Measurements from ENCODE around the gene RPLP2. TPM values are rescaled to one million over a fixed set of nuclear protein-coding genes. Genes with fewer than 3 reads are reported as not detected.
A peak's percentile ranks its signal among the peaks of the same experiment; 100 is the strongest.

RPLP2 gene
- total and polyA plus RNA-seq, 8 donors, result 360 to 5,956 (median 985) TPM

DNA sequence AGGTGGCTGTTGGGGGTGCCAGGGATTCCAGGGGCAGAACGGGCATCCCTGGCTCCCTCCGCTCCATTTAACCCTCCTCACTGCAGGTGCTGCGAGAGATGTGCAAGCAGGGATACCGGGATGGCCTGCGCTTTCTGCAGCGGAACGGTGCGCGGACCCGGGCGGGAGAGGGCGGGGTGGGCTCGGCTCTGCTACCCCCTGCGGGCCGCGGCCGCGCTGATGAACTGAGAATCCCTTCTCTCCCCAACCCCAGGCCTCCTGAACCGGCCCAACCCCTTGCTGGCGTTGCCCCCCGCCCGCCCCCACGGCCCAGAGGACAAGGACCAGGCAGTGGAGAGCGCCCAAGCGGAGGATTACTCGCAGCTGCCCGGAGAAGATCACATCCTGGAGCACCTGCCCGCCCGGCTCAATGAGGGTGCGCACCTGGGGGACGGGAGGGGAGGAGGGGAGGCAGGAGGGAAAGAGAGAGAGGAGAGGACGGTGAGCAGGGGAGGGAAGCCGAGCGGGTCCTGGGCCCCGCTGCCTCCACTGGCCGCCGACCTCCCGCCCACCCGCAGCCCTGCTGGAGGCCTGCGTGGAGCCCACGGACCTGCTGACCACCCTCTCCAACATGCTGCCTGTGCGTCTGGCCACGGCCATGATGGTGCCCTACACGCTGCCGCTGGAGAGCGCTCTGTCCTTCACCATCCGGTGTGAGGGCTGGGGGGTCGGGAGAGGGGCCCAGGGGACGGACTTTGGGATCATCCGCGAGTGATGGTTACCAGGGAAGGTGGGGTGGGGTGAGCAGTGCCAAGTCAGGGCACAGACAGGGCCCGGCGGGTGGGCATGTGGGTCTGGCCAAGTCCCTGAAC, 13.9 kb downstream of the RPLP2 start:
- no peaks in the 10 kb centered on the region for H3K9me3 ChIP-seq
- peaks cover 32 to 44% (median 43%) of the 10 kb centered on the region in 4 donors for H3K36me3 ChIP-seq
- H3K27ac ChIP-seq, result peak overlapping the region; percentile 89 to 96 (median 94)
- TF ChIP-seq, protein P1, sequence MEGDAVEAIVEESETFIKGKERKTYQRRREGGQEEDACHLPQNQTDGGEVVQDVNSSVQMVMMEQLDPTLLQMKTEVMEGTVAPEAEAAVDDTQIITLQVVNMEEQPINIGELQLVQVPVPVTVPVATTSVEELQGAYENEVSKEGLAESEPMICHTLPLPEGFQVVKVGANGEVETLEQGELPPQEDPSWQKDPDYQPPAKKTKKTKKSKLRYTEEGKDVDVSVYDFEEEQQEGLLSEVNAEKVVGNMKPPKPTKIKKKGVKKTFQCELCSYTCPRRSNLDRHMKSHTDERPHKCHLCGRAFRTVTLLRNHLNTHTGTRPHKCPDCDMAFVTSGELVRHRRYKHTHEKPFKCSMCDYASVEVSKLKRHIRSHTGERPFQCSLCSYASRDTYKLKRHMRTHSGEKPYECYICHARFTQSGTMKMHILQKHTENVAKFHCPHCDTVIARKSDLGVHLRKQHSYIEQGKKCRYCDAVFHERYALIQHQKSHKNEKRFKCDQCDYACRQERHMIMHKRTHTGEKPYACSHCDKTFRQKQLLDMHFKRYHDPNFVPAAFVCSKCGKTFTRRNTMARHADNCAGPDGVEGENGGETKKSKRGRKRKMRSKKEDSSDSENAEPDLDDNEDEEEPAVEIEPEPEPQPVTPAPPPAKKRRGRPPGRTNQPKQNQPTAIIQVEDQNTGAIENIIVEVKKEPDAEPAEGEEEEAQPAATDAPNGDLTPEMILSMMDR (IDR thresholded peaks at IDR 0.05), result no peak
- intact Hi-C loops (cut with DNase I; ENCODE audit: low total_unique reads), result no loop called here
- peak overlapping the region in 1 of 4 donors; percentile 21 for H3K4me3 ChIP-seq
- peaks cover 0 to 49% (median 10%) of the 10 kb centered on the region in 3 donors for H3K27me3 ChIP-seq
- WGBS, 5 donors, result 76 to 85% (median 84%) methylated on average over 44 to 53 of the region's 53 CpGs
- H3K4me1 ChIP-seq, result peaks cover 75 to 90% (median 87%) of the 10 kb centered on the region in 4 donors
- DNase-seq, result no peak

DNA sequence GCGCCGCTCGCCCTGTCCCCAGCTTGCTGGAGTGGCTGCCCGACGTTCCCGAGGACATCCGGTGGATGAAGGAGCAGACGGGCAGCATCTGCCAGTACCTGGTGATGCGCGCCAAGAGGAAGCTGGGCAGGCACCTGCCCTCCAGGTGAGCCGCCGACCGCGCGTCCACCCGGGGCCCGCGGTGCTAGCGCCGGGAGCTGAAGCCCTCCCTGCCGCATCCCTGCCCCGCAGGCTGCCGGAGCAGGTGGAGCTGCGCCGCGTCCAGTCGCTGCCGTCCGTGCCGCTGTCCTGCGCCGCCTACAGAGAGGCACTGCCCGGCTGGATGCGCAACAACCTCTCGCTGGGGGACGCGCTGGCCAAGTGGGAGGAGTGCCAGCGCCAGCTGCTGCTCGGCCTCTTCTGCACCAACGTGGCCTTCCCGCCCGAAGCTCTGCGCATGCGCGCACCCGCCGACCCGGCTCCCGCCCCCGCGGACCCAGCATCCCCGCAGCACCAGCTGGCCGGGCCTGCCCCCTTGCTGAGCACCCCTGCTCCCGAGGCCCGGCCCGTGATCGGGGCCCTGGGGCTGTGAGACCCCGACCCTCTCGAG, 14.6 kb downstream of the RPLP2 start:
- peak; percentile 78 to 81 for DNase-seq
- intact Hi-C loops (cut with DNase I; ENCODE audit: low total_unique reads), result no loop called here
- peak overlapping the region in 1 of 4 donors; percentile 21 for H3K4me3 ChIP-seq
- TF ChIP-seq, protein P1 (IDR thresholded peaks at IDR 0.05), result no peak
- no peak for TF ChIP-seq POLR2A (IDR thresholded peaks at IDR 0.05)
- no peak for TF ChIP-seq EP300 (IDR thresholded peaks at IDR 0.05)
- no peak for TF ChIP-seq POLR2AphosphoS5 (IDR thresholded peaks at IDR 0.05)
- peaks cover 0 to 56% (median 17%) of the 10 kb centered on the region in 3 donors for H3K27me3 ChIP-seq
- no peaks in the 10 kb centered on the region for H3K9me3 ChIP-seq
- H3K4me1 ChIP-seq, result peaks cover 78 to 93% (median 90%) of the 10 kb centered on the region in 4 donors
- peak overlapping the region; percentile 89 to 96 (median 94) for H3K27ac ChIP-seq
- 33 to 86% (median 51%) methylated on average over 4 to 59 of the region's 59 CpGs for WGBS, 5 donors
- peaks cover 32 to 44% (median 43%) of the 10 kb centered on the region in 4 donors for H3K36me3 ChIP-seq

DNA sequence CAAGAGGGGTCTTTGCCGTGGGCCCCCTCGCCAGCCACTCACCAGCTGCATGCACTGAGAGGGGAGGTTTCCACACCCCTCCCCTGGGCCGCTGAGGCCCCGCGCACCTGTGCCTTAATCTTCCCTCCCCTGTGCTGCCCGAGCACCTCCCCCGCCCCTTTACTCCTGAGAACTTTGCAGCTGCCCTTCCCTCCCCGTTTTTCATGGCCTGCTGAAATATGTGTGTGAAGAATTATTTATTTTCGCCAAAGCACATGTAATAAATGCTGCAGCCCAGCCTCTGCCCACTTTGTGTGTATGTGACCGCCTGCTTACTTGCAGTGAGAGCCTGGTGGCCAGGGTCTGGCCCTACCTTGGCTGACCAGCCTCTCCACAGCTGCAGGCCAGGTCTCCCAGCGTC, 15.2 kb downstream of the RPLP2 start:
- WGBS, 5 donors, result 32 to 66% (median 53%) methylated on average over 10 to 11 of the region's 11 CpGs
- H3K27ac ChIP-seq, result peak overlapping the region; percentile 89 to 96 (median 94)
- H3K4me1 ChIP-seq, result peaks cover 84 to 99% (median 95%) of the 10 kb centered on the region in 4 donors
- TF ChIP-seq POLR2A (IDR thresholded peaks at IDR 0.05), result no peak
- TF ChIP-seq, protein P1 (IDR thresholded peaks at IDR 0.05), result no peak
- no peak for TF ChIP-seq POLR2AphosphoS5 (IDR thresholded peaks at IDR 0.05)
- TF ChIP-seq EP300 (IDR thresholded peaks at IDR 0.05), result no peak
- no peaks in the 10 kb centered on the region for H3K9me3 ChIP-seq
- intact Hi-C loops (cut with DNase I; ENCODE audit: low total_unique reads), result no loop called here
- peaks cover 32 to 44% (median 43%) of the 10 kb centered on the region in 4 donors for H3K36me3 ChIP-seq
- peak overlapping the region in 1 of 4 donors; percentile 21 for H3K4me3 ChIP-seq
- peaks cover 0 to 62% (median 23%) of the 10 kb centered on the region in 3 donors for H3K27me3 ChIP-seq
- DNase-seq, result peak in 1 of 2 donors; percentile 74

DNA sequence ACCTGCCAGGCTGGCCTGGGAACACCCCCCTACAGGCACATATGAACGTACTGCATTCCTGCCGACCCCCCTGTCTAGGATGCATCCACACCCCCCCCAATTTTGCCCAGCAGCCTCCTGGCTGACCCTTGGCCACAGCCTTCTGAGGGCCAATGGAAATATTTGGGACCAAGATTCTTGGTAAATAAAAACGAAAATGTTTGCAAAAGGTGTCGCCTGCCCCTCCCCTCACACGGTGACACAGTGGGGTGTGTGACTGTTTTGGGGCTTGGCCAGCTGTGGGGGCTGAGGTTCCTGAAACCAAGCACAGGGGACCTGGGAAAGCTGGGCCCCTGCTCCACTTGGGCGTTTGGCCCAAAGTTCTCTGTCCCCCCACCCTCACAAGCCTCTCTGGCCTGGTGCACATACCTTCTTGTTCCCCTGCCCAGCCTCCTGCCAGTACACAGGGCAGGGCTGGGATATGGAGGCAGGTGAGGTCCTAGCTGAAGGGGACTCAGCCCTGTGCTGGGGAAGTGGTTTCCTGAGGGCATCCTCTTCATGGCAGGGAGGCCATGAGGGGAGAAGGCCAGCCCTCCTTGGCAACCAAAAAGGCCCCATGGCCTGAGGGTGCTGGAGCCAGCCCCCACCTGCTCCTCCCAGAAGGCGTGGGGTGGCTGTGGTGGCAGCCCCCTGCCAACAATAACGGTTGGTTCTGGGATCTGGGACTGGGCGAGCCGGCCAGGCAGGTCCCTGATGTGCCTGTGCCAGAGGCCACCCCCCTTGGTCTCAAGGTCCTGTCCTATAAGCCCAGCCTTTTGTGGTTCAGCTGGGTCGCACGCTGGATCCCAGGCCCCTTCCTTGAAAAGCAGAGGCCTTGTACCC, 15.8 kb downstream of the RPLP2 start:
- peak overlapping the region; percentile 89 to 96 (median 94) for H3K27ac ChIP-seq
- peaks cover 86 to 100% (median 97%) of the 10 kb centered on the region in 4 donors for H3K4me1 ChIP-seq
- H3K9me3 ChIP-seq, result no peaks in the 10 kb centered on the region
- H3K36me3 ChIP-seq, result peaks cover 32 to 44% (median 43%) of the 10 kb centered on the region in 4 donors
- H3K27me3 ChIP-seq, result peaks cover 0 to 68% (median 29%) of the 10 kb centered on the region in 3 donors
- TF ChIP-seq POLR2A (IDR thresholded peaks at IDR 0.05), result no peak
- peak in 1 of 3 donors; percentile 31 for TF ChIP-seq POLR2AphosphoS5 (IDR thresholded peaks at IDR 0.05)
- 32 to 63% (median 38%) methylated on average over 6 to 12 of the region's 12 CpGs for WGBS, 5 donors
- DNase-seq, result peak; percentile 85 to 87
- intact Hi-C loops (cut with DNase I; ENCODE audit: low total_unique reads), result no loop called here
- peak overlapping the region in 1 of 4 donors; percentile 54 for H3K4me3 ChIP-seq
